Suppressor macrophage treated with lipopolysaccharide for 4 hours (primary cell): ENCODE results near the gene DYSF.
A peak's percentile ranks its signal among the peaks of the same experiment; 100 is the strongest.

Experiments
- DNase-seq: peaks from one replicate; pipeline ENCODE4 v3.0.0-alpha.2; 2020

Gene DYSF

DNA sequence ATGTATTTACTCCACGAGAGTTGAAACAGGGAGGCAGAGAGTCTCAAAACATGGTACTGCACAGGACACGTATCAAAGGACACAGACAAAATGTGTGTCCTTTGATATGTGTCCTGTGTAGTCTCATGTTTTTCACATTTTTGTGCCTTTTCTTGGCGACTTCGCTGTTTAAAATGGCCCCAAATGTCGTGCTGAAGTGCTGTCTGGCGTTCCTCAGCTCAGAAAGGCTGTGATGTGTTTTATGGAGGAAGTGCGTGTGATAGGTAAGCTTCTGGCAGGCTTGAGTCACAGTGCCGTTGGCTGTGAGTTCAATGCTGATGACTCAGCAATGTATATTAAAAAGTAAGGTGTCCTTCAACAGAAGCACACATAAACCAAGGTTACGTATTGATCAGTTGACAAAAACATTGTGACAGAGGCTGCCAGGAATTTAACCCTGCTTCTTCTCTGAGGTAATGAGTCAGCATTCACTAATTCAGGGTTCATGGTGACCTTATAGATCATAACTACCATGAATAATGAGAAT, 78.2 kb downstream of the DYSF start:
- DNase-seq, result peak; percentile 3

DNA sequence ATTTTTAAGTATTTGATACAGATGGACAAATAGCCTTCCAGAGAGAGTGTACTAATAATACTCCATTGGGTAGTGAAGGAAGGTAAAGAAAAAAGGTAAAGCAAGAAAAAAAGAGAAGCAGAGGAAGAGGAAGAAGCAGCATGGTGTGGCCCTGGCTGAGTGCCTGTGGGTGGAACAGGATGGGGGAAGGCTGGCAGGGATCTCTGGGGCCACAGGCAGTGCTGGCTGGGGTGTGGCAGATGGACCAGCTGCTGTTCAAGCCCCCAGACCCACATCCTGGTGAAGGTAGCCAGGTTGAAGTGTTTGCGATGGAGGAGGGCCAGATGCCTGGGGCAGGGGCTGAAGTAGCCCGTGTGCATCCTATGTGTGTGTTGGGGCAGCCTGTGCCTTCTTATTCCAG, 79.0 kb downstream of the DYSF start:
- DNase-seq, result no peak

DNA sequence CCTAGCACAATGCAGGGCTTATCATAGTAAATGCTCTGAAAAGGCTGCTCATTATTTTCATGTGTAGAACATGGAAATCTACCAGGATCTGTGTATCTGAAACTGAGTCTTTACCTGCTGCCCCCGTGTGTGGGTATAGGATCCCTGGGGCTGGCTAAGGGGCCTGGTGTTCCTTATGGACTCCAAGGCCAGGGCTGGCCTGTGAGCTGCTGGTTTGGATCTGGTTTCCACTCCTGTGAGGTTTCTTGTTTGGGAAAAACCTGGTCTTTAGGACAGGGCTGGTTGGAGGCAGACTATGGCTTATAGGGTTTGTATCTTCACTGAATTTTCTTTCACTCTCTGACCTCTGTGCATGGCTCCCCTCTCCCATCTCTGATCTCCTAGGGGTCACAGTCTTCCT, 80.8 kb downstream of the DYSF start:
- no peak for DNase-seq

DNA sequence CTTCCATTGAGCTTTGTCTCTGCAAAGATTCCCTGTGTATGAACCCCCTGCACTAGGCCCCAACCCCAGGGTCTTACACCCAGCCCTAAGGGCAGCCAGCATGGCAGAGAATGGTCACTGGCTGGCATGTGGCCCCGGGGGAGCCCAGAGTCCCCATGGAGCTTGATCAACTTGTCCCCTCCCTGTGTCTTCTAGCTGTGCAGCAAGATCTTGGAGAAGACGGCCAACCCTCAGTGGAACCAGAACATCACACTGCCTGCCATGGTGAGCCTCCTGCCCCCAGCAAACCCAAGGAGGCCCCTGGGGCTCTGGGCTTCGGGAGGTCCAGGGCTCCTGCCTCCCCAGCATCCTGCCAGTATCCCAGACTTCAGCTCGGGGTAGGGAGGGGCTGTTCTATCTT, 81.5 kb downstream of the DYSF start:
- no peak for DNase-seq

DNA sequence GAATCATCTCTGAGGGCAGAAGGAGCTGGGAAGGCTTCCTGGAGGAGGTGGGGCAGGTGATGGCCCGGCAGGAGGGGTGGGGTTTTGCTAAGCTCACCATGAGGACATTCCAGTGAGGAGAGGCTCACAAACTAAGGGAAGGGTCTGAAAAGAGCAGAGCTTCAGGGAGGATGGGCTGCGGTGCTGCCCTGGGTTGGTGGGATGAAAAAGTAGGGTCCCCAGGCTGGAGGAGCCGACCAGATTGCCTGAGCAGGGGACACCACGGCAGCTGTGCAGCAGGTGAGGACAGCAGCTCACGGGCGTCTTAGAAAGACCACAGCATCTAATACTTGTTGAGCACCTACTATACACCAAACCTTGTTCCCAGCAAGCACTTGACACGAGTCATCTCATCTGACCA, 82.2 kb downstream of the DYSF start:
- DNase-seq, result no peak

DNA sequence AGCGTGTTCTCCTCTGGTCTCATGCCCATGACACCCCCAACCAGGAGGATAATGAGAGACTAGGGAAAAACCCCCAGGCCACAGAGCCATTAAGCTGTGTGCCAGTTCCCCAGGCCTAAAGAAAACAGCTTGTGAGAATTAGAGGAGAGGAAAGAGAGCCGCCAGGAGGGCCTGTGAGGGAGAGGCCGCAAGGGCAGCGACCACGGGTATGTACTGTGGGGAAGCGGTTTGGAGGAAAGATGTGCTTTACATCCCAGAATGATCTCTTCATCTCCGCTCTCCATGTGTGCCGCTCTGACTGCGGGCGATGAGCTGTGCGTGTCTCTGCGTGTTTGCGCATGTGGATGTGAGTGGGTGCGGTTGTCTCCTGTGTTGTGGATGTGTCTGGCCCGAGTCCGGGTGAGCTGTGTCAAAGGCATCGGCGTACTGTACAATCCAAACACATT, 82.9 kb downstream of the DYSF start:
- DNase-seq, result no peak

DNA sequence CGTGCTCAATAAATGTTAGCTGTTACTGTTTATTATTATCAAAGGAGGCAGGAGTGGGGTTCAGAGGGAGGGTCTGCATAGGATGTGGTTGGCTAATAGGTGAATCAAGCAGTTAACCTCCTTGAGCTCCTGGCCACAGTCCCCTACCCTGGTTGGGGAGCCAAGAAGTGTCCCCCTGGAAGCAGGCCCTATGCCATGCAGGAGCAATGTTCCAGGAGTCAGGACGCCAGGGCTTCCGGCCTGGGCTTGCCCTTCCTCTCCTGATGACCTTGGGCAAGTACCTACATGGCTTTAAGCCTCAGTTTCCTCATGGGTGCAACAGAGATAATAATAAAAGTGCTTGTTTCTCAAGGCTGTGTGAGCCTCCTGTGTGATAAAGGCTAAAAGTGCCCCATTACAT, 84.9 kb downstream of the DYSF start:
- no peak for DNase-seq

DNA sequence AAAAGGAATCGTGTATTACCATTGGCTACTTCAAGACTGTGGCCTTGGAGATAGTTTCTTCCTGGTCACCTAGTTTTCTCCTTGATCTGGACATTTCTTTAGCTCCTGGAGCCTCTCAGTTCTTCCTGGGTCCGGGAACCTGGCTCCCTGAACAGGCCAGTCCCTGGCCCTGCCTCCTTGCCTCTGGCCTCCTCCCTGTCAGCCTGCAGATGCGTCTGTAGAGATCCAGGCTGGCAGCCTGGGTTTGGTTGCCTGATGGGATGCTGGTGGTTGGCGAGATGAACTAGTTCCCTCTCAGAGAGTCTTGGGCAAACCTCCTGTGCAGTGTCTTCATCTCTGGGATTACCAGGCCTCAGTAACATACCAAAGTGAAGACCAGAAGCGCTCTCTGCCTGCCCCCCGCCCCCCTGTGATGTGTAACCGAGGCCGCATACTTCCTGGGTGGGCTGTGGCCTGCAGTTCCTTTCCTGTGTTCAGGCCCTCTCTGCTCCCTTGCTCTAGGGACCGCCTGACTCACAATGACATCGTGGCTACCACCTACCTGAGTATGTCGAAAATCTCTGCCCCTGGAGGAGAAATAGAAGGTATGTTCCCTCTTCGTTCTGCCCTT, 85.4 kb downstream of the DYSF start:
- DNase-seq, result no peak

DNA sequence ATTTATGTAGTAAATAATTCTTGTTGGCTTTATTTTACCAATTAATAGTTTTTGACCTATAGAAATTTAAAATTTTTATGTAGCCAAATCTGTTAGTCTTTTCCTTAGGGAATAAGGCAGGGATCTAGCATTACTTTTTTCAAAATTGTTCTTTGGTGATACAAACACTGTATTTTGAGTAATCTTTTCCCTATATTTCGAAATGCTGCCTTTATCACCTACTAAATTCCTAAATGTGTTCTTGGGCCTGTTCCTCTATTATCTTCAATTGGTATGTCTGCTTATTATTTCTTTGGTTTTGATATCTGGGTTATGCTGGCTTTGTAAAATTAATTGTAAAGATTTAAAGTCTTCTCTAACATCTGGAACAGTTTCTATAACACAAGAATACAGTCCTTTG, 87.5 kb downstream of the DYSF start:
- no peak for DNase-seq

DNA sequence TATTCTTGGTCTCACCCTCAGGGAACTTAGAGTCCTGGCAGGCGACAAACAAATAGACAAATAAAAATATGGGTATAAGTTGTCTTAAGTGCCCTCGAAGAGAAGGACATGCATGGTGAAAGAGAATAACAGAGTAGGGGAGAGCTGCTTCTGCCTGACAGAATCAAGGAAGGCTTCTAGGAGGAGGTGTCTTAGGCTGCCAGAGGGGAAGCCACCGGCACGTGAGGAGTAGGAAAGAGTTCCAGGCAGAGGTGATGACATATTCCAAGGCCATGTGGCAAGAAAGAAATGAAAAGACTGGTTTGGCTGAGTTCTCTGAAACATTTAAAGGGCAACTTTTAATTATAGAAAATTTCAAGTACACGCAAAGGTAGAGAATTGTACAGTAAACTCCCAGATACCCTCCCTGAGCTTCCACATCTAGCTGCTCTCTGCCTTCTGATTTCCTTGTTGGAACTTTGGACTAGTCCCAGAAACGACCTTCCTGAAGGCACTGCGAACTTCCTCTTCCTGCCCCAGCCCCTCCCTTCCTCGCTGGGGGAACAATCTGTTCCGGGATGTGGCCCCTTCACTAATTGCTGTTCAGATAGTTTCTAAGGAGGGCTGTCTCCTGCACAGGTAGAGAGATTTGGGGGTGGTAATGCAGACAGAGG, 91.7 kb downstream of the DYSF start:
- peak; percentile 41 for DNase-seq

DNA sequence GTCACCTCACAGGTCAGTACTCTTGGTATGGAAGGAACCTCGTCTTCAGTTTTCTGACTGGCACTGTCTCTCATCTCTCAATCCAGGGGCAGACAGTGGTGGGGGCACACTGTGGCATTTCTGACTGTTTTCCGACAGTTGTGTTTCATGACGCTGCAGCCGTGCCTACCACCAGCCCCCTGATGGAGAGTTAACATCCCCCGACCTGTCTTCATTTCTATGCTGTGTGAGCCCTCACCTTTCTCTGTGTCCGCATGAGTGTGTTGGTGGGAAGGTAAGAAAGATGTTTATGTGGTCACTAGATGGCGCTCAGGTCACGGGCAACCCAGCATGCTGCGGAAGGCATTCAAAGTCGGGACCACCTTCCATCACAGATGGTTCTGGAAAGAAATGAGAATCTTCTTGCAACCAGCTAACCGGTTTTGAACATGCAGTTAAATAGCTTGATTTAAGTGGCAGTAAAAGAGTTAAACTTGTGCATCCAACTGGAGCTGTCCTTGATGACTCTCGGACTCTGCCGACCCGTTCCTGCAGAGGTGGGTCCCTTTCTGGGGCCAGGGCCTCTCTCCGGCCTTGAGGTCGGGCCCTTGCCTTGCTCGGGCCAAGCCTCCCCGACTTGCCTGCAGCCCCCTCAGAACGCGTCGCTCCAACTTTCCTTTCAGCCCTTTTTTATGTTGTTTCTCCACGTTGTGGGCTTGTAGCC, 92.4 kb downstream of the DYSF start:
- peak; percentile 42 for DNase-seq

DNA sequence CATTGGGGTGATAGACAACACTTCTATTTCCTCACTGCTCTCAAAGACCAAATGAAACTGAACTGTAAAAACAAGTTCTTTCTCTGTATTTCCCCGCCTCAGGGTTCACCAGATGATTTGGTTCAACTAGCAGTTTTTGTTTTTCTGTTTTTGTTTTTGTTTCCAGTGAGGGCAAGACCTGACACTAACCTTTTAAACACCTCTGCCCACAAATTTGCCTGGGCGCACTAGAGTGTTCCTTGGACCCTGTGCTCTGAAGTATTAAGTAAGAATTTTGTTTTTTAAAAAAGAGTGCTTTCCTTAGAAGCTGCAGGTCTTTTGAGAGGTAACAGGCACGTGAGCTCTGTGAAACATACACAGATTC, 92.9 kb downstream of the DYSF start:
- no peak for DNase-seq

DNA sequence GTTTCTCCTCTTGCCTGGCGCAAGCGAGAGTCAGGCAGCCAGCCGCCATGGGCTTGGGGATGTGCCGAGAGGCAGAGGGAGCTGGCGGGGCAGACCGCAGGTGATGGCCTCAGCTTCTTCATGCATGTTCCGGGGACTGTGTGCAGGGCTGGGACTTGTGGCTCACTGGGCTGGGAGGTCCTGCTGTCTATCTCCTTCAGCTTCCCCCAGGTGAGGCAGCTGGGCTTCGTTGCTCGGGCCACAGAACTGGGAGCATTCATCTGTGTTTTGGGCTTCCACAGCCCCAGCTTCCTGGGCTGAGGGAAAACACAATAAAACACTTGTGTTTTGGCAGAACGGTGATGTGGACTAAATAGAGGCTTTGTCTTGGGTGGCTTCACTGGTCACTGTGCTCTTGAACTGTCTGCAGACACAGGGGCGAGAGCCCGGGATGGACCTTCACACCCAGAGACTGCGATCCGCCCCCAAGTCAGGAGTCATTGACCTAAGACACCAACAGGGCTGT, 93.5 kb downstream of the DYSF start:
- DNase-seq, result no peak

DNA sequence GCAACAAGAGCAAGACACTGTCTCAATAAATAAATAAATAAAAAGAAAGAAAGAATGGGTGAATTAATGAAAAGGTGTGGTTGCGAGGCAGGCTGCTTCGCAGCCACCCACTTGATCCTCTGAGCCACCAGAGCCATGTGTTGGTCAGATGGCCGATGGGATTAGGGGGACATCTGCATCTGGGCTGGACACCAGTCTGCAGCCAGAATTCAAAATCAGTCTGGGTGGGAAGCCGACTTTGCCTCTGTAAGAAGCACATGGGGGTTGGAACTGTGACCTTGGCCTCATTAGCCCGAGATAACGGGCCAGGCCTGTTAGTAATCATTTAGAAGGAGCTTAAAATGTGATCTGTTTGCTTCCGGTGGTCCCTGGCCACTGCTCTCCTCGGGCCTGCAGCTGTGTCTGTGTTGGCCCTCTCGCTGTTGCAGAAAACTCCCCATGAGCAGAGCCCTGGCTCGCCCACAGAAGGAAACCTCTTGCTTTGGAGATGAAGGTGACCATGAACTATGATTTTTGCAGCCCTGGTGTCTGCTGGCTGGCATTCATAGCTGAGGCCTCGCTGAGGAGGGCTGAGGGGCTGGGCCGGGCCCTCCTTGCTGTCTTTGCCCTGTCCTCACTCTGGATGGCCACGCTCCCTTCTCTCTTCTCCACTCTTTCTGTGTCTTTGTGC, 94.4 kb downstream of the DYSF start:
- DNase-seq, result no peak

DNA sequence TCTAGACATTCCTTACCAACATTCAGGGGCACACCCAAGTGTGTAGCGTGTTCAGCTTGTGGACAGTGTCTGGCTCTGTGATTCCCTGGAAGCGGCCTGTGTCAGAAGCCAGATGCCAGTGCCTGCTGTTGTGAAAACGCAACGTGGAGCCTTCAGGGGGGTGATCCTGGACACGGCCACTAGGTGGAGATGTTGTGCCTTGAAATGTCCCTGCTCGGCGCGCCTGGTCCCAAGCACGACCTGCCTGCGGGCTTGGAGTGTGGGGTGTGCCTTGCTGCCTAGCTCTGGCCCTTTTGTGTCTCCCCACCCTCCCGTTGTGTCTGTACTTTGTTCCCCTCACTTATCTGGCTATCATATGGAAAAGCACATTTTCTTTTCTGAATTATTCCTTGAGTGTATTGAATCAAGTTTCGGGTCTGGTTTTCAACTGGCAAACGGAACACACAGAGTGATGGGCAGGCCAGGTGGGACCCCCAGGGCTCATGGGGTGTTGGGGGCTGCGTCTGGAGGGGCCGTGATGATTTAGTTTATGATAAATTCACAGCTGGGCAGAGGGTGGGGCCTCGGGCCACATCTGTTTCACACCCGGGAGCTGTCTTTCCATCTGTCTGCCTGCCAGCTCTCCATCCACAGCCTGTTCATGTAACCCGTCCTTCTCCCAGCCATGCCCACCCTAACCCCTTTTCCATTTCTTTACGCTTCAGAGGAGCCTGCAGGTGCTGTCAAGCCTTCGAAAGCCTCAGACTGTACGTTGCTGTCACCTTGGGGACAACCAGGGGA, 95.5 kb downstream of the DYSF start:
- DNase-seq, result peak; percentile 78

DNA sequence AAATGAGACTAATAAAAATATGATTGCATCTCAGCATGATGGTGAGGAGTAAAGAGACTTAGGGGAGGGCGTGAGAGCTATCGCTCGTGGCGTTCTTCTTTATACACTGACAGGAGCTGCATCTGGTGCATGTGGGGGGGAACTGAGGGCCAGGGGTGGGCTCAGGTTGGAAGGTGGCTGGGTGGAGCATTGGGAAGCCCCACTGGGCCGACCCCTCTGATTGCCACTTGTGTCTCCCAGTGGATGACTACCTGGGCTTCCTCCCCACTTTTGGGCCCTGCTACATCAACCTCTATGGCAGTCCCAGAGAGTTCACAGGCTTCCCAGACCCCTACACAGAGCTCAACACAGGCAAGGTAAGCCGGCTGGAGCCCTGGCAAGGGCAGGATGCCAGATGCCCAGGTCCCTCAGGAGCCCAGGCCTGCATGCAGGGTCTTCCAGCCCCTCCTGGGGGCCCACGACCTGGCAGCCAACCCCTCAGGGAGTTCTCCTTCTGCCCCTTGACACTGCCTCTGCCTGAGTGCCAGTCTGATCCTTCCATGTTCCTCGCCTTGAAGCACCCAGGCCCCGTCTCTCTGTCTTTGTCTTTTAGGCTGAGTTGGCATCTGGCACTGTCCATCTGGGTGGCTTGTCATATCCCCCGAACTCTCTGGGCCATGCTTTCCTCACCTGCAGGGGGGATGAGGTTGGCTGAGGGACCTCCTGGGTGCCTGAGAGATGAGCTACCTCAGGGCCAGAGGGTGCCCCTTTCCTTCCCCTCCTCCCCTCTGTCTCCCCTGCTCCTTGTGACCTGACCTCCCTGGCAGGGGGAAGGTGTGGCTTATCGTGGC, 97.7 kb downstream of the DYSF start:
- no peak for DNase-seq

DNA sequence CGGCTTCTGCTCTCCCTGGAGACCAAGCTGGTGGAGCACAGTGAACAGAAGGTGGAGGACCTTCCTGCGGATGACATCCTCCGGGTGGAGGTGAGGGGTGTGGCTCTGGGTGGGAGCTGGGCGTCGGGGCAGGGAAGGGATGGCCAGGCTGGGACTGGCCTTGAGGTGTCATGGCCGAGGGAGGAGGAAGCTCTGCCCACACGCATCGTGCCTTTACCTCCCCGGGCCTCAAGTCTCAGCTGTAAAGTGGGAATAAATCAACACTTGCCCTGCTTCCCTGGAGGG, 98.2 kb downstream of the DYSF start:
- DNase-seq, result no peak

DNA sequence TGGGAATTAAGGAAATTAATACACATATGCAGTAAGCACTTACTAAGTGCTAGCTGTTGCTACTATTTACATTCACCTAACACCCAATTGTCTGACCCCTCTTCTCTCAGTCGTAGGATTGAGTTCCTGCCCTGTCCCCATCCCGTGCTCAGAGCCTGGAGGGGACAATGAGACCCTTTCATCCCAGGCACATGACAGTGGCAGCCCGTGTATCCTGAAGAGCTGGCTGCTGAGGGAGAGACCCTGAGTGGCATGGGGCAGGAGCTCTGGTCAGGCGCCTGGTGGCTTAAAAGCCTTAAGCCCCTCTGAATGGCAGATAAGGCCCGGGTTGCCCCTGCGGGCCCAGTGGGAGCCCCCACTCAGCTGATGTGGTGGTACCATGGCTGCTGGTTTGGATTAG, 99.0 kb downstream of the DYSF start:
- no peak for DNase-seq

DNA sequence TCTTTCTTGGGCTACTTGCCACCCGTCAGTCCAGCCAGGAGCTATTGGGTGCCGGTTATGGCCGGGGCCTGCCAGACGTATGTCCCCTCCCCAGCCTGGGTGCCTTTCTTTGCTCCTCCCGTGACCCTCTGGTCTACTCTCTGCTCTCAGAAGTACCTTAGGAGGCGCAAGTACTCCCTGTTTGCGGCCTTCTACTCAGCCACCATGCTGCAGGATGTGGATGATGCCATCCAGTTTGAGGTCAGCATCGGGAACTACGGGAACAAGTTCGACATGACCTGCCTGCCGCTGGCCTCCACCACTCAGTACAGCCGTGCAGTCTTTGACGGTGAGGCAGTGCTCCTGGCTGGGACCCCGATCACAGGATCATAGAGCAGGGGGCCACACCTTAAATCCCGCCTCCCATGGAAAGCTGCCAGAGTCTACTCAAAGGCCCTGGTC, 99.5 kb downstream of the DYSF start:
- DNase-seq, result no peak

DNA sequence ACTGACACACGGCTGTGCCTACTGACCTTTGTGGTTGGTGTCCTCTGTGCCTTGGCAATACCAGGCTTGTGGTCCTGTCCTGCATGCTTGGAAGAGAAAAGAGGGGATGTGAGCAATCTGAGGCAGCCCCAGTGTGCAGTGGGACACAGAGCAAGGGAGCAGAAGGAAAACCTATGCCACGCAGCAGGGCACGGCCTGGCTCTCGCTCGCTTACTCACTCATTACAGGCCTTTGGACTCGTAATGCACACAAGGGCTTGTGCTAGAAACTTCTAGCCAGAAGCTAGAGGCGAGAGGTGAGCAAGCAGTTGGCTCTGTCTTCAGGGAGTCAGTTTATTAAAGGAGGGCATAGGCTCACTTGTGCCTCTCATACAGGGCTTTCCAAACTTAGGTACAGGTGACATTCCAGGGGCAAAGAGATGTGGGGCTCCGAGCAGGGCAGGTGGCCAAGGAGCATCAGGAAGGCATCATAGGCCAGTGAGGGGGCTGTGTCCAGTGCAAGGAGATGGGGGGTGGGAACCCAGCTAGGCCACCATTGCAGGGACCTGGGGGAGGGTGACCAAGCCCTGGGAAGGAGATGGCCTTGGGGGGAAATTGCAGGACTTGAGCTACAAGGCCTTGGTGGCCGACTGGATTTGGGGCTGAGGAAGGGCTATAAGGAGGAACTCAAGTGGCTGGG, 100.8 kb downstream of the DYSF start:
- no peak for DNase-seq

DNA sequence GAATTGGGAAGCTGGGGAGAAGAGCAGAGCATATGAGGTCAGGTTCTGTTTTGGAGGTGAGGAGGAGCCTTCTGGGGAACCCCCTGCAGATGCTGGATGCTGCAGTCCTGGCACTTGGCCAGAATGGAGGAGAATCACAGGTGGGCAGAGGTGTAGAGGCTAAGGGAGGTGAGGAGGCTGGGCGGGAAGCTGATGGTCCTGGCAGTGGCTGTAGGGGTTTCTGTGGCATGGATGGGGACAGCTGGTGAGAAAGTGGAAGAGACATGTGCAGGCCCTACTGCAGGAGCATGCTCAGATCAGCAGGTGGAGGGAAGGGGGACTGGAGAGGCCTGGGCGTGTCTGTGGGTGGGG, 101.3 kb downstream of the DYSF start:
- DNase-seq, result no peak
